B cell (primary cell): ENCODE results near the gene HCFC1. TPM values are rescaled to one million over a fixed set of nuclear protein-coding genes. Genes with fewer than 3 reads are reported as not detected.

Experiments used
- ATAC-seq: fragments of 200-7000 bp; cut with Tn5 transposase; one replicate; pipeline ENCODE4 v1.10.0; 2021; ENCODE audit warnings: low read depth, mild to moderate bottlenecking, moderate number of reproducible peaks, moderate library complexity
- CTCF ChIA-PET: fragments of 350-600 bp; sonication (Branson Sonifier 250); formaldehyde crosslinking; loops from one replicate; lab custom pipeline; 2021; ENCODE audit warnings: antibody characterized with exemption, inconsistent platforms; lab: Charles Lee
- POLR2A ChIA-PET: fragments of 350-600 bp; sonication (Branson Sonifier 250); formaldehyde crosslinking; loops from one replicate; lab custom pipeline; 2021; ENCODE audit warnings: antibody characterized with exemption; lab: Charles Lee
- DNase-seq: peaks from one replicate; pipeline ENCODE4 v3.0.0; 2013
- H2AFZ ChIP-seq: 2 replicates; pipeline ENCODE4 v1.6.1; 2012; ENCODE audit warnings: mild to moderate bottlenecking, low read depth, low read length; ENCODE audit not compliant: insufficient read depth, poor library complexity, severe bottlenecking
- H3K27ac ChIP-seq, 2 donors: 1 replicate in 1 of 2; 2 replicates in 1 of 2; pipeline ENCODE4 v1.5.1; 2012 to 2013; ENCODE audit warnings: low read length in 2 of 2, mild to moderate bottlenecking in 2 of 2, moderate library complexity in 1 of 2
- H3K27me3 ChIP-seq, 4 experiments: fragments of 200-600 bp in 1 of 4; sonication (generic) in 1 of 4; replicated peaks in 1 of 4; 1 replicate in 2 of 4; 2 replicates in 2 of 4; pipeline versions ENCODE4 v1.6.1 to v1.7.0; 2013 to 2016; ENCODE audit warnings: low read length in 3 of 4, mild to moderate bottlenecking in 2 of 4, mixed read lengths in 1 of 4, moderate library complexity in 1 of 4; ENCODE audit not compliant: insufficient read depth in 4 of 4, control insufficient read depth in 3 of 4; ENCODE audit errors: control extremely low read depth in 1 of 4
- H3K36me3 ChIP-seq, 2 experiments: replicated peaks in 1 of 2; 1 replicate in 1 of 2; 2 replicates in 1 of 2; pipeline versions ENCODE4 v1.6.1 to v1.7.1; 2013; ENCODE audit warnings: low read length in 1 of 2; ENCODE audit not compliant: insufficient read depth in 2 of 2, control insufficient read depth in 1 of 2; ENCODE audit errors: control extremely low read depth in 1 of 2, extremely low read depth in 1 of 2
- H3K4me1 ChIP-seq, 2 donors: fragments of 200-600 bp in 1 of 2; sonication (generic) in 1 of 2; 1 replicate in 1 of 2; 2 replicates in 1 of 2; pipeline versions ENCODE4 v1.5.1 to v1.6.1; 2013 to 2017; ENCODE audit warnings: low read length in 2 of 2; ENCODE audit not compliant: control insufficient read depth in 2 of 2, insufficient read depth in 2 of 2
- H3K4me2 ChIP-seq: replicated peaks from 2 replicates; pipeline ENCODE3; 2012; ENCODE audit warnings: mild to moderate bottlenecking, low read depth, low read length; ENCODE audit not compliant: poor library complexity, severe bottlenecking
- H3K4me3 ChIP-seq, 5 experiments: fragments of 200-600 bp in 1 of 5; sonication (generic) in 1 of 5; 1 replicate in 3 of 5; 2 replicates in 2 of 5; pipeline versions ENCODE4 v1.5.1 to v1.7.0; 2011 to 2016; ENCODE audit warnings: low read length in 4 of 5, mild to moderate bottlenecking in 4 of 5, low read depth in 2 of 5, control low read depth in 1 of 5, moderate library complexity in 1 of 5; ENCODE audit not compliant: insufficient read depth in 1 of 5; ENCODE audit errors: control extremely low read depth in 1 of 5, extremely low read depth in 1 of 5
- H3K79me2 ChIP-seq: fragments of 200-600 bp; sonication (generic); one replicate; pipeline ENCODE4 v1.6.0; 2016; ENCODE audit warnings: low read length; ENCODE audit not compliant: control insufficient read depth, insufficient read depth
- H3K9ac ChIP-seq: fragments of 200-600 bp; sonication (generic); 2 replicates; pipeline ENCODE4 v1.6.1; 2017; ENCODE audit warnings: mild to moderate bottlenecking, low read length, moderate library complexity
- H3K9me3 ChIP-seq, 3 donors: one replicate each; pipeline versions ENCODE4 v1.6.1 to v1.7.1; 2013; ENCODE audit warnings: low read length in 2 of 3; ENCODE audit not compliant: control insufficient read depth in 2 of 3, insufficient read depth in 1 of 3; ENCODE audit errors: control extremely low read depth in 1 of 3
- H4K20me1 ChIP-seq: 2 replicates; pipeline ENCODE4 v1.6.0; 2012; ENCODE audit warnings: mild to moderate bottlenecking, low read length; ENCODE audit not compliant: insufficient read depth, control insufficient read depth, poor library complexity, severe bottlenecking
- H3K27ac Mint-ChIP-seq: one replicate; pipeline ENCODE4 v1.8.0; 2021; ENCODE audit warnings: mixed read lengths
- H3K27me3 Mint-ChIP-seq: one replicate; pipeline ENCODE4 v1.8.0; 2021; ENCODE audit warnings: mixed read lengths
- H3K4me1 Mint-ChIP-seq: one replicate; pipeline ENCODE4 v1.8.0; 2021; ENCODE audit warnings: mixed read lengths
- H3K4me3 Mint-ChIP-seq: one replicate; pipeline ENCODE4 v1.8.0; 2021; ENCODE audit warnings: mixed read lengths
- H3K9me3 Mint-ChIP-seq: one replicate; pipeline ENCODE4 v1.8.0; 2022; ENCODE audit warnings: mixed read lengths; ENCODE audit not compliant: insufficient read depth
- EZH2 ChIP-seq: IDR thresholded peaks from 2 replicates; pipeline ENCODE4 v1.6.1; 2012; ENCODE audit warnings: borderline replicate concordance, low read depth, mild to moderate bottlenecking, moderate library complexity, low read length; ENCODE audit not compliant: insufficient read depth, poor library complexity, severe bottlenecking
- WGBS: methylation state at CpG from one replicate; pipeline ENCODE4 v1.1.5; 2013; ENCODE audit warnings: missing lambda C conversion rate; ENCODE audit not compliant: insufficient coverage; 5-methylcytosine and 5-hydroxymethylcytosine counted together
- intact Hi-C: fragments of 100-400 bp; cut with micrococcal nuclease; formaldehyde crosslinking; loops from one replicate; pipeline ENCODE4 v1.10.0; 2022
- polyA plus RNA-seq: library from polyadenylated mRNA; depleted of rRNA; stranded (reverse); fragments of >200 nt; gene quantifications from 2 replicates; pipeline ENCODE4 v1.2.3, GENCODE V29; 2012
- total RNA-seq, 2 donors: library from RNA; stranded (reverse); fragments of 120-200 nt in 1 of 2; gene quantifications; 1 replicate in 1 of 2; 2 replicates in 1 of 2; pipeline versions ENCODE4 v1.2.3 to v1.2.4, GENCODE V29; 2013 to 2022
- TF ChIP-seq, protein P1 (sequence below): fragments of 200-600 bp; IDR thresholded peaks from one replicate; pipeline ENCODE4 v1.8.0; 2022; ENCODE audit warnings: antibody characterized with exemption, mild to moderate bottlenecking

The HCFC1 gene
- total and polyA plus RNA-seq, 2 donors (not counting 1 experiment from before 2014, with no cell fraction given) = 32.1 to 57.7 TPM

DNA sequence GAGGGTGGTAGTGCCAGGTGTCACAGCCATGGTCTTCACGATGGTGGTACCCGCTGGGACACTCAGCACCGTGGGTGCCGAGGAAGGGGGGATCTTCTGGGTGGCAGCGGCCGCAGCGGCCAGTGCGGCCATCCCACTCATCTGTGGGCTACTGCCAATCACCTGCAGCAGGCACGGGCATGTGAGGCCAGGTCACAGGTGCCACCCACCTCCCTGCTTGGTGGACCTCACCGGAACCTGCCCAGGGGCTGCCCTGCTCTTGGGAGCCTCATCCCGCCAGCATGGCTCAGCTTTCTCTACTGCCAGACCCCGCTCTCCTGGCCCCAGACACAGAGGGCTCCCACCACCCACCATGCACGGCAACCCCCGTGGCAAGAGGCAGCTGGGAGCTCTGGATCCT, 13.0 kb downstream of the HCFC1 start:
- Mint-ChIP-seq H3K27me3 (no peaks in the 10 kb centered on the region), H3K4me3 (no peak overlapping the region), H3K4me1 (no peaks in the 10 kb centered on the region), H3K9me3 (no peaks in the 10 kb centered on the region), H3K27ac (no peak overlapping the region)
- Histone ChIP-seq H3K4me3 (no peak overlapping the region), H3K4me2 (no peak overlapping the region), H3K9ac (no peak overlapping the region), H4K20me1 (peaks cover 19% of the 10 kb centered on the region), H2AFZ (no peak overlapping the region), H3K9me3 (no peaks in the 10 kb centered on the region), H3K36me3 (peaks cover 0 to 71% of the 10 kb centered on the region in 2 experiments), H3K4me1 (no peaks in the 10 kb centered on the region), H3K27me3 (no peaks in the 10 kb centered on the region), H3K79me2 (peaks cover 34% of the 10 kb centered on the region), H3K27ac (no peak overlapping the region)
- ChIA-PET POLR2A (interaction anchor here (0.6 kb wide), 1 partner anchor 10 kb away, joined by 4 read pairs; no protein-coding TSS in a partner anchor), CTCF (no interaction called here)
- no peak for TF ChIP-seq EZH2
- TF ChIP-seq, protein P1, sequence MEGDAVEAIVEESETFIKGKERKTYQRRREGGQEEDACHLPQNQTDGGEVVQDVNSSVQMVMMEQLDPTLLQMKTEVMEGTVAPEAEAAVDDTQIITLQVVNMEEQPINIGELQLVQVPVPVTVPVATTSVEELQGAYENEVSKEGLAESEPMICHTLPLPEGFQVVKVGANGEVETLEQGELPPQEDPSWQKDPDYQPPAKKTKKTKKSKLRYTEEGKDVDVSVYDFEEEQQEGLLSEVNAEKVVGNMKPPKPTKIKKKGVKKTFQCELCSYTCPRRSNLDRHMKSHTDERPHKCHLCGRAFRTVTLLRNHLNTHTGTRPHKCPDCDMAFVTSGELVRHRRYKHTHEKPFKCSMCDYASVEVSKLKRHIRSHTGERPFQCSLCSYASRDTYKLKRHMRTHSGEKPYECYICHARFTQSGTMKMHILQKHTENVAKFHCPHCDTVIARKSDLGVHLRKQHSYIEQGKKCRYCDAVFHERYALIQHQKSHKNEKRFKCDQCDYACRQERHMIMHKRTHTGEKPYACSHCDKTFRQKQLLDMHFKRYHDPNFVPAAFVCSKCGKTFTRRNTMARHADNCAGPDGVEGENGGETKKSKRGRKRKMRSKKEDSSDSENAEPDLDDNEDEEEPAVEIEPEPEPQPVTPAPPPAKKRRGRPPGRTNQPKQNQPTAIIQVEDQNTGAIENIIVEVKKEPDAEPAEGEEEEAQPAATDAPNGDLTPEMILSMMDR = no peak
- WGBS = 97% methylated on average over 12 of the region's 14 CpGs
- no peak for DNase-seq
- intact Hi-C loops = no loop called here
- ATAC-seq = no peak

- H3K9ac ChIP-seq = no peak overlapping the region
- ChIA-PET CTCF (no interaction called here), POLR2A (no interaction called here)
- H3K9me3 Mint-ChIP-seq = no peaks in the 10 kb centered on the region
- H3K79me2 ChIP-seq = peaks cover 20% of the 10 kb centered on the region
- H3K4me3 ChIP-seq = no peak overlapping the region
- H3K27me3 ChIP-seq = no peaks in the 10 kb centered on the region
- H4K20me1 ChIP-seq = peaks cover 5% of the 10 kb centered on the region
- H3K27ac Mint-ChIP-seq = peak overlapping the region; percentile 32
- no peak overlapping the region for H3K4me3 Mint-ChIP-seq
- peaks cover 0 to 4% of the 10 kb centered on the region in 2 donors for H3K4me1 ChIP-seq
- peaks cover 0 to 68% of the 10 kb centered on the region in 2 experiments for H3K36me3 ChIP-seq
- H2AFZ ChIP-seq = no peak overlapping the region
- peaks cover 2% of the 10 kb centered on the region for H3K4me1 Mint-ChIP-seq
- H3K9me3 ChIP-seq = no peaks in the 10 kb centered on the region
- no peaks in the 10 kb centered on the region for H3K27me3 Mint-ChIP-seq
- TF ChIP-seq, protein P1 = no peak
- TF ChIP-seq EZH2 = no peak
- intact Hi-C loops = no loop called here
- DNase-seq (no peak), ATAC-seq (no peak)
- H3K27ac ChIP-seq = no peak overlapping the region
- no peak overlapping the region for H3K4me2 ChIP-seq
- WGBS = 80% methylated on average over 11 of the region's 17 CpGs
Observed at GRCh38 chrX:153957224-153957623, 14.4 kb downstream of the HCFC1 start.
